DMS 273 treated with DMSO at 0.1 percent for 48 hours (cell line): ENCODE measurements around the gene ZNF775.
"Not testable (repeated sequence)": the region's sequence is repeated elsewhere in the genome, so short reads cannot be mapped to it uniquely, and the experiment has no call there.

Source experiments
- DNase-seq: peaks from one replicate; lab custom pipeline; 2025; lab: John Stamatoyannopoulos, UW

The ZNF775 gene

DNA sequence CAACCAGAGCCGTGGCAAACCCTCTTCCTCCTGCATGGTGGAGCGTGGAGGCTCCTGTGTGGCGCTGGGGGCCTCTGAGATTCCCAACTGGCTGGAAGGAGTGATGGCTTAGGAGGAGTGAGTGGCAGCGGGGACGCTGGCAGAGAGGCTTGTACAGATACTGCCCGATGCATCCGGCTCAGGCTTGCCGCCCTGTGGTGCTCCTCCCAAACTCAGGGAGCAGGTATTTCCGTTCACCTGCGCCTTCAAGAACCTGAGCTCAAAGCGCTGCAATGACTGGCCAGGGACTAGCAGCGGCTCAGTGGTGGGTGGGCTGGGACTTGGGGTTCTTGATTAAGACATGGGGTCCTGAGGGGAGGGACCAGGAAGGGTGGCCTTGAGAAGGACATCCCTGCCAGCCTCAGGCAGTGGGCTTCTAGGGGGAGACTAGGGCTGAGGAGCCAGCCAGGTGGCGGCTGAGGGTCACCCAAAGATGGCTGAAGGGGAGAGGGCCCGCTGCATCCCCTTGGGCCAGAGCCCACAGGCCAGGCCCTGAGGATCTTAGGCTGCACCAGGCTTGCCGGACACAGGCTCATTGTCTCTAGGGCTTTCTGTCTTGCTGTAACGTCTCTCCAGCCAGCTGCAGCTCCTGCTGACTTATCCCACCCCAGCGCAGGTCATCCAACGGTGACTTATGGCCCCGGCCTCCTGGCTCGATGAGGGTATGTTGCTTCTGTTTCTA is 3.2 kb downstream of the ZNF775 start:
- no peak for DNase-seq

DNA sequence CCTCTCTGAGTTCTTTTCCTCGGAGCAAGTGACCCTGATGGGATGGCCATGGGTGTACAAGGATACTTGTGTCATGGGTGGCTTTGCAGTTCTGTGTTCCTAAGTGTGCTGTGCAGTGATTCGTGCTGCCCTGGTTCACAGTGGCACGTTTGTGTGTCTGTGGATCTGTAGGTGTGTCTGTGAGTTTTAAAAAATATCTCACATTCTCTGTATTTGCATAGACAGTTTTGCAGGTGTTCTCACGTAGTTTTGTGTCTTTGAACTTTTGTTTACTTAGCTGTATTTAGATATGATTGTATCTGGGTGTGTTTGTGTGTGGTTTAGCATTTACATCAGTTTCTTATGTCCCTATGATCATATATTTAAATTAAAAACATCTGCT is 3.7 kb downstream of the ZNF775 start:
- DNase-seq = no peak

DNA sequence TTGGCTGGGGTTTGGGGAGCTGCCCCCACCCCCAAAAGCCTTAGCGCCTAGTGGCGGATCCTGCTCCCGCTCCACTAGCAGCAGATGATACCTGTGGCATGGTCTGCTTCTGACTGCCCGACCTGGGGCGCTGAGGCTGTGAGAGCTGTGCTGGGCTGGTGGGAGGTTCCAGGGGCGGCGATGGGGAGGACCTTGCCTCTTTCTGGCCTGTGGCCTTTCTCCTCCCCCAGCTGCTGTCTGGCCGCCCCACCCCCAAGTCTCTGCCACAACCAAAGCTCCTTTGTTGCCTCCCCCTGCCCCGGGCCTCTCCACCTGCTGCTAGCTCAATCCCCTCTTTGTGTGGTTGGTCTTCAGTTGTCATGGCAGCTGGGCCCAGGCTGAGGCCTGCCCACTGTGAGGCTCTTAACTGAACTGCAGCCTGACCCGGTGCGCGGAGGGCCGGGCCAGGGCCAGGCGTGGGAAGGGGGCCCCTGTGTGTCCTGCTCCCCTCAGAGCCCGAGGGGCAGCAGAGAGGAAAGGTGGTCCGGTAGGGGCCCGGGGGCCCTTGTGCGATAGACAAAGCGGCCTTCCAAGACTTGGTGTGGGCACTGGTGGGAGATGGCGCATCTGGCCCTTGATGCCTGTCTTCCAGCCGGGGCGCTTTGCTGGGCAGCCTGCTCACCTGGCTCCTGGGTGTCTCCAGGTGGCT is 4.7 kb downstream of the ZNF775 start:
- DNase-seq = no peak

DNA sequence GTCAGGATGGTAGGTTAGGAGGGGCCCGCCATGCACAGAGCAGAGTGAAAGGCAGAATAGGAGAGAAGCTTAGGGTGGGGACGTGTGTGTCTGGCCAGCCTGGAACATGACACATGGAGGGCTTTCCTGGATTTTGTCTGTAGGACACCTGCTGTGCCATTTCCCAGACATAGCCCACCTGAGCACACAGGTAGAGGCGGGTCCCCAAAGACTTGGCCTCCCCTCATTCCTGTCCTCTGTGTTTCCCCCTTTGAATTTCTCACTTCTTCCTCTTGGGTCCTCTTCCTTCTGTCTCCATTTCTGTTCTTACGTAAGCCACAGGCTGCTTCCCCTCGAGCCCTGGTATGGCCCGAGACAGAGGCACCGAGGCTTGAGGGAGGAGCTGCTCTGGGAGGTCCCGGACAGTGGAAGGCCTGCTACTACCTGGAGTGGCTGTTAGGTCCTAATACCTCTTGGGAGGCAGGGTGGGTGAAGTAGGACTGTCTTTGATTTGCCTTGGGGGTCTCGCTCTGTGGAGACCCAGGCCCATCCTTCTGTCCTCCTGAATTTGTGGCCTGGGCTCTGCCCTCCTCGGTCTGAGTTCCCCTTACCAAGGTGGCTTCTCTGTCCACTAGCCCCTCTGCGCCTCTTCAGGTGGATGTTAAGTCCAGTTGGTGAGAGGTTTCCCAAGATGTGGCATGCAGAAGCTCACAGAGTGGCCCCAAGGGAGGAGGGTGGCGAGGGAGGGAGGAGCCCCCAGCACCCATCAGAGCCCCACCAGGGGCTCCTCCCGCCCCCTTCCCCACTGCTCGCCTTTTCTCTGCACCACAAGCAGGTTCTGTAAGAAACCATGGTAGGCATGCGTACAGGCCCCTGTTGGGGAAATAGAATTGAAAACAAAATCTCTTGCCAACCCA is 5.5 kb downstream of the ZNF775 start:
- no peak for DNase-seq

DNA sequence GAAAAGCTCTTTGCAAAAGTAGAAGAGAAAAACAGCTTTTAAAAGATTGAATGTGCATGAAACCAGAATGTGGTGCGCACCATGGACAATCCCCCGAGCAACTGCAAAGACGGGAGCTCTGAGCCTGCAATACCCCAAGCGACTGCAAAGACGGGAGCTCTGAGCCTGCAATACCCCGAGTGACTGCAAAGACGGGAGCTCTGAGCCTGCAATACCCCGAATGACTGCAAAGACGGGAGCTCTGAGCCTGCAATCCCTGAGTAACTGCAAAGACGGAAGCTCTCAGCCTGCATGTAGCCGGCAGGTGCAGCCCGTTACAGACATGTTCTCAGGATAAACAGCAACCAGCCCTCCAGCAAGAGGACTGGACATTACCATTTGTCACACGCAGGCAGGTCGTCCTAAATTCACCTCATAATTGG is 6.2 kb downstream of the ZNF775 start:
- no peak for DNase-seq

DNA sequence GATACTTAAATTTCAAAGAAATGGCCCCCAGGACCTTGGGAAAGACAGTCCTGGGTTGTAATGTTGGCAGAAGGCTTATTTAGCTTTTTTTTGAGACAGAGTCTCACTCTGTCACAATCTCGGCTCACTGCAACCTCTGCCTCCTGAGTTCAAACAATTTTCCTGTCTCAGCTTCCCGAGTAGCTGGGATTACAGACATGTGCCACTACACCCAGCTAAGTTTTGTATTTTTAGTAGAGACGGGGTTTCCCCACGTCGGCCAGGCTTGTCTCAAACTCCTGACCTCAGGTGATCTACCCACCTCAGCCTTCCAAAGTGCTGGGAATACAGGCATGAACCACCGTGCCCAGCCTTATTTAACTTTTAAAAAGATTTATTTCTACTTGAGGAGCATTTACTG is 6.8 kb downstream of the ZNF775 start:
- DNase-seq = not testable (repeated sequence)

GRCh38 chr7:150388306-150388705 is 9.2 kb downstream of the ZNF775 start:
- no peak for DNase-seq

DNA sequence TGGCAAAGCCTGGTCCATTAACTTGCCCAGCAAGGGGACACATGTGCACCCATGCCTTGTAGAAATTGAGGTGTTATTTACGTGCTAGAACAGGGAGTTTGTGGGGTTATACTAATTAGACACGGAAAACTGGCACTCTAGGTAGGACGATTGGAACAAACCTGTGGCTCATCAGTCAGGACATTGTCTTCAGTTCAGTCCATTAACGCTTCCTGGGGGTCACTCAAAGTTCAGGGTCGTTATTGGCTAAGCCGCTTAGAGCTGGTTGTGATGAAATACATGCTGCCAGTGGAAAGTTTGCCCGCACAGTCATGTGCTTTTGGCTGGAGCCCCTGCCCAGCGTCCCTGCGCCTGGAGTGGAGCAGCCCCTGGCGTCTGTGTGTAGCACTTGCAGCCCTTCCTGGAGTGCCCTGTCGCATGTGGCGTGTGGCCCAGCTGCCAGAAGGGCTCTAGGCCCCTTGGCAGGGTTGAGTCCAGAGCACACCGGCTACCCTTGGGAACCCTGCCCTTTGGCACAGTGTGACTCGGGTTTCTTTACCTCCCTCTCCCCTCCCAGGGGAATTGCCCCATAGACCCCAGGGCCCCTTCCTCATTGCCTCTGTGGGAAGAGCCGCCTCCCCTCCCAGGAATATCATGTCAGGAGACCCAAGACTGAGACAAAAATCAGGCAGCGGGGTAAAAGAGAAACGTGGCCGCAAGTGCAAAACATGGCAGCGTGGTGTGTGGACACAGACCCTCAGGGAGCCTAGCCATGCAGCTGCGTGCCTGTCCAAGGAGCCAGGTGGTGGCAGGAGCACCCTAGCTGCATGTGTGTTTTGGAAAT is 9.8 kb downstream of the ZNF775 start:
- peak; percentile 84 for DNase-seq

- no peak for DNase-seq
Measured at GRCh38 chr7:150389532-150389816, 10.3 kb downstream of the ZNF775 start.

- no peak for DNase-seq
Measured at GRCh38 chr7:150390205-150390604, 11.1 kb downstream of the ZNF775 start.

GRCh38 chr7:150393325-150393724 is 14.2 kb downstream of the ZNF775 start:
- DNase-seq = no peak

- DNase-seq = no peak
Measured at GRCh38 chr7:150396426-150396825, 17.3 kb downstream of the ZNF775 start.

- DNase-seq = no peak
Measured at GRCh38 chr7:150396851-150397260, 17.7 kb downstream of the ZNF775 start.

DNA sequence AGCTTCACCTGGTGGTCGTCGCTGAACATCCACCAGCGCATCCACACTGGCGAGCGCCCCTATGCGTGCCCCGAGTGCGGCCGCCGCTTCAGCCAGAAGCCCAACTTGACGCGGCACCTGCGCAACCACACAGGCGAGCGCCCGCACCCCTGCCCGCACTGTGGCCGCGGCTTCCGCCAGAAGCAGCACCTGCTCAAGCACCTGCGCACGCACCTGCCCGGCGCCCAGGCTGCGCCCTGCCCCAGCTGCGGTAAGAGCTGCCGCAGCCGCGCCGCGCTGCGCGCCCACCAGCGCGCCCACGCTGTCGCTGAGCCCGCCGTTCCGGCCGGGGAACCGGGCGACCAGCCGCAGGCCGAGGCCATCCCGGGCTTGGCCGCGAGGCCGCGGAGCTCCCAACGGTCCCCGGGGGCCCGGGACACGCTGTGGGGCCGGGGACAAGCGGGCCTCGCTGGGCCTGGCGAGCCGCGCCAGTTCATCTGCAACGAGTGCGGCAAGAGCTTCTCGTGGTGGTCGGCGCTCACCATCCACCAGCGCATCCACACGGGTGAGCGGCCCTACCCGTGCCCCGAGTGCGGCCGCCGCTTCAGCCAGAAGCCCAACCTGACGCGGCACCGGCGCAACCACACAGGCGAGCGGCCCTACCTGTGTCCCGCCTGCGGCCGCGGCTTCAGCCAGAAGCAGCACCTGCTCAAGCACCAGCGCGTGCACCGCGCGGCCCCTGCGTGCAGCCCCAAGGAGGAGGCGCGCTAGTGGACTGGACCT is 18.4 kb downstream of the ZNF775 start:
- DNase-seq = no peak

GRCh38 chr7:150398108-150398964 is 19.2 kb downstream of the ZNF775 start:
- DNase-seq = no peak

DNA sequence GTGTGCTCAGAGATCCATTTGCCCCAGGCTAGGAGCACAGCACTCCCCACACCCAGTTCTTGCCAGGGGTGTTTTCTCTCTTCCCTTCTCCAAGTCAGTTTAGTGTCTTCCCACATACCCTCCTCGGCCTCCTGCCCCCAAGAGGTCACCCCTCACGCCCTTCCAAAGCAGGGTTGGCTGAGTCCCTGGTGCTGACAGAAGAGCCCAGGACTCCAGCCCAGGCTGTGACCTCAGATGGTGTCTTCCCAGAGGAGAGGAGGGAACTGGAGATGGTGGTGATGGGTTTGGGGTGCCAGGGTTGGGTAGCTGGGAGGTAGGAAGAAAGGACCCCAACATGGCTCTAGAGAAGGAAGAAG is 19.8 kb downstream of the ZNF775 start:
- DNase-seq = no peak

DNA sequence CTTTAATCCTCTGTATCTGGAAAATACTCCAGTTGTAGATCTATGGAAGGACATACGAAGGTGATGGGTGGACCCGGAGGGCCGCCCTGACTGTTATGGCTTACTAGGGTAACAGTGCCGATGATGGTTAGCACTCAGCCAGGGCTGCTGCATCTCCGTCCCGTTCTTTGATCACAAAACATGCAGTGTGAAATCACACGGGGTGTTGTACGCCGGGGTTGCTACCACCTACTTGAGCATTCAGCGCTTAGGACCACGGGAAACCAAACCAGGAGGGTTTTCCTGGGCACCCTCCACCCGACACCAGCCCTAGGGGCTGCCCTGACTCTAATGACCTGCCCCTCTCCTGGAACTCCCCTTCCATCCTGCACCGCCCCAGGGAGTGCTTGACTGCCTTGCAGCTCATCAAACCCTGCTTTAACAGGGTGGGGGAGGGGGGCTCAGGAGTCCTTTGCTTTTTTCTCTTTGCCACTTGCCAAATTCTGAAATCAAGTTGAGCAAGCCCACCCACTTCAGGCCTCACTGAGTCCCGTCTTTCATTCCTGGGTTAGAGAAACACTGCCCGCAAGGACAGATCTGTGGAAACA is 20.4 kb downstream of the ZNF775 start:
- DNase-seq = no peak

DNA sequence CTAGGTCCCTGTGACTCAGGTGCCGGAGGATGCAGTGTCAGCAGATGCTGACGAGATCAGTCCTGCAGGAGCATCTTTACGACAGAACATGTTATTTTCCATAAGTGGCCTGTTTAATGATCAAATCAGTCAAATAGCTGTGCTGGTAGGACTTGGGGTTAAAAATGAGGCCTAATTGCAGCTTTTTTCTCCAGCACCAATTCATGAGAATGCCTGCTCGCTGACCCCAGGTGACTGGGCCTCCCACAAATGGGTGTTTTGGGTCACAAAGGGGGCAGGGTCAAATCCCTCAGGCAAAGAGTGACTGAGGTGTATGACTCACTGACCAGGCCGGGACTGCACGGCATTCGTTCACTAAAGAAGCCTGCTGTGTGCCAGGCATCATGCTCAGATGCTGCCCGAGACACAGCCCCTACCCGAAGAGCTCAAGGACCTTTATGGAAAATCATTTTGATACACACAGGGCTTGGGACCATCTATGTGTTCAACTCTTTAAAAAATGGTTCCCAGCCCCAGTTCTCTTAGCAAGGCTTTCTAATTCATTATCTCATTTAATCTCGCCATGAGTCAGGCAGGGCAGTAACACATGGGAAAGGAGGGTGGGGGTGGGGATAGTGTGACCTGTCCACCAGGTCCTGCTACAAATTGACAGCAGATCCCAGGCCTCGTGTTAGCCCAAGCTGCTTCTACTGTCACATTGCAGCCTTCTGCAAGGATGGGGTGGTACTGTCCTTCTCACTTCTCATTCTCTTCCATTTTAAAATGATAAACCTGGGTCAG is 21.1 kb downstream of the ZNF775 start:
- no peak for DNase-seq

- no peak for DNase-seq
Measured at GRCh38 chr7:150400788-150401423, 21.8 kb downstream of the ZNF775 start.
